SK-N-SH (cell line): ENCODE data around the gene MARCHF4.

Experiments
- EP300 ChIP-seq, 2 experiments: IDR thresholded peaks; 2 replicates each; pipeline versions ENCODE4 v1.4.0 to v1.6.1; 2012; ENCODE audit warnings: borderline replicate concordance in 1 of 2, low read depth in 1 of 2, low read length in 1 of 2
- EZH2phosphoT487 ChIP-seq: fragments of 200-600 bp; sonication (generic); IDR thresholded peaks from 2 replicates; pipeline ENCODE4 v1.6.1; 2017; ENCODE audit warnings: low read depth, mixed run types, mild to moderate bottlenecking, antibody characterized with exemption, moderate library complexity, borderline replicate concordance
- JUND ChIP-seq: IDR thresholded peaks from 2 replicates; pipeline ENCODE4 v1.4.0; 2012
- RAD21 ChIP-seq: IDR thresholded peaks from 2 replicates; pipeline ENCODE4 v1.6.1; 2012; ENCODE audit warnings: mild to moderate bottlenecking, low read length
- RFX5 ChIP-seq: IDR thresholded peaks from 2 replicates; pipeline ENCODE4 v1.6.1; 2012; ENCODE audit warnings: mild to moderate bottlenecking, improper control_type of control experiment, low read length
- RXRA ChIP-seq: IDR thresholded peaks from 2 replicates; pipeline ENCODE4 v1.4.0; 2012; ENCODE audit warnings: low read depth, mild to moderate bottlenecking, borderline replicate concordance
- TF ChIP-seq, protein P1 (sequence below): fragments of 200-600 bp; sonication (generic); IDR thresholded peaks from 2 replicates; pipeline ENCODE4 v1.6.1; 2017; ENCODE audit warnings: antibody characterized with exemption, mild to moderate bottlenecking, moderate library complexity
- TF ChIP-seq, protein P2 (sequence below): IDR thresholded peaks from 2 replicates; pipeline ENCODE4 v1.6.1; 2012; ENCODE audit warnings: mild to moderate bottlenecking, low read depth, low read length, moderate library complexity
- TF ChIP-seq, protein P3 (sequence below): IDR thresholded peaks from 2 replicates; pipeline ENCODE4 v1.4.0; 2012; ENCODE audit warnings: low read depth, borderline replicate concordance
- TF ChIP-seq, protein P4 (sequence below): IDR thresholded peaks from 2 replicates; pipeline ENCODE4 v1.4.0; 2012; ENCODE audit warnings: low read depth

DNA sequence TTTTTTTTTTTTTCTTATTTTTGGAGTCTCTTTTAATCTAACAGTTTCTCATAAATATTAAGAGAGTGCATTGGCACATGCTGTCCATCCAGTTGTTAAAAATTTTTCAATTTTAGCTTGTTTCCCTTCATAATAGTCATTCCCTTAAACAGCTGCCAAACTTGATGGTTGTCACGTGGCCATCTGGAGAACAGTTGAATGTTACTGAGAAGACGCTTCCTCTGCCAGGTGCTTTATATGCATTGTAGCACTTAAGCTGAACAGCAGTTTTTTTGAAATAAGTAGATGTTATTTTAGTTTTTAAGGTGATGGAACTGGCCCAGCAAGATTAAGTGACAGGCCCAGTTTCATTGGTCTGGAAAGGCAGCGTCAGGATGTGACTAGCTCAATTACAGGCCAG lies 43.3 kb upstream of the MARCHF4 start:
- TF ChIP-seq RFX5: no peak
- TF ChIP-seq, protein P1, sequence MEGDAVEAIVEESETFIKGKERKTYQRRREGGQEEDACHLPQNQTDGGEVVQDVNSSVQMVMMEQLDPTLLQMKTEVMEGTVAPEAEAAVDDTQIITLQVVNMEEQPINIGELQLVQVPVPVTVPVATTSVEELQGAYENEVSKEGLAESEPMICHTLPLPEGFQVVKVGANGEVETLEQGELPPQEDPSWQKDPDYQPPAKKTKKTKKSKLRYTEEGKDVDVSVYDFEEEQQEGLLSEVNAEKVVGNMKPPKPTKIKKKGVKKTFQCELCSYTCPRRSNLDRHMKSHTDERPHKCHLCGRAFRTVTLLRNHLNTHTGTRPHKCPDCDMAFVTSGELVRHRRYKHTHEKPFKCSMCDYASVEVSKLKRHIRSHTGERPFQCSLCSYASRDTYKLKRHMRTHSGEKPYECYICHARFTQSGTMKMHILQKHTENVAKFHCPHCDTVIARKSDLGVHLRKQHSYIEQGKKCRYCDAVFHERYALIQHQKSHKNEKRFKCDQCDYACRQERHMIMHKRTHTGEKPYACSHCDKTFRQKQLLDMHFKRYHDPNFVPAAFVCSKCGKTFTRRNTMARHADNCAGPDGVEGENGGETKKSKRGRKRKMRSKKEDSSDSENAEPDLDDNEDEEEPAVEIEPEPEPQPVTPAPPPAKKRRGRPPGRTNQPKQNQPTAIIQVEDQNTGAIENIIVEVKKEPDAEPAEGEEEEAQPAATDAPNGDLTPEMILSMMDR: no peak
- TF ChIP-seq, protein P2, sequence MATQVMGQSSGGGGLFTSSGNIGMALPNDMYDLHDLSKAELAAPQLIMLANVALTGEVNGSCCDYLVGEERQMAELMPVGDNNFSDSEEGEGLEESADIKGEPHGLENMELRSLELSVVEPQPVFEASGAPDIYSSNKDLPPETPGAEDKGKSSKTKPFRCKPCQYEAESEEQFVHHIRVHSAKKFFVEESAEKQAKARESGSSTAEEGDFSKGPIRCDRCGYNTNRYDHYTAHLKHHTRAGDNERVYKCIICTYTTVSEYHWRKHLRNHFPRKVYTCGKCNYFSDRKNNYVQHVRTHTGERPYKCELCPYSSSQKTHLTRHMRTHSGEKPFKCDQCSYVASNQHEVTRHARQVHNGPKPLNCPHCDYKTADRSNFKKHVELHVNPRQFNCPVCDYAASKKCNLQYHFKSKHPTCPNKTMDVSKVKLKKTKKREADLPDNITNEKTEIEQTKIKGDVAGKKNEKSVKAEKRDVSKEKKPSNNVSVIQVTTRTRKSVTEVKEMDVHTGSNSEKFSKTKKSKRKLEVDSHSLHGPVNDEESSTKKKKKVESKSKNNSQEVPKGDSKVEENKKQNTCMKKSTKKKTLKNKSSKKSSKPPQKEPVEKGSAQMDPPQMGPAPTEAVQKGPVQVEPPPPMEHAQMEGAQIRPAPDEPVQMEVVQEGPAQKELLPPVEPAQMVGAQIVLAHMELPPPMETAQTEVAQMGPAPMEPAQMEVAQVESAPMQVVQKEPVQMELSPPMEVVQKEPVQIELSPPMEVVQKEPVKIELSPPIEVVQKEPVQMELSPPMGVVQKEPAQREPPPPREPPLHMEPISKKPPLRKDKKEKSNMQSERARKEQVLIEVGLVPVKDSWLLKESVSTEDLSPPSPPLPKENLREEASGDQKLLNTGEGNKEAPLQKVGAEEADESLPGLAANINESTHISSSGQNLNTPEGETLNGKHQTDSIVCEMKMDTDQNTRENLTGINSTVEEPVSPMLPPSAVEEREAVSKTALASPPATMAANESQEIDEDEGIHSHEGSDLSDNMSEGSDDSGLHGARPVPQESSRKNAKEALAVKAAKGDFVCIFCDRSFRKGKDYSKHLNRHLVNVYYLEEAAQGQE: no peak
- TF ChIP-seq JUND: no peak
- no peak for TF ChIP-seq EZH2phosphoT487
- TF ChIP-seq, protein P3, sequence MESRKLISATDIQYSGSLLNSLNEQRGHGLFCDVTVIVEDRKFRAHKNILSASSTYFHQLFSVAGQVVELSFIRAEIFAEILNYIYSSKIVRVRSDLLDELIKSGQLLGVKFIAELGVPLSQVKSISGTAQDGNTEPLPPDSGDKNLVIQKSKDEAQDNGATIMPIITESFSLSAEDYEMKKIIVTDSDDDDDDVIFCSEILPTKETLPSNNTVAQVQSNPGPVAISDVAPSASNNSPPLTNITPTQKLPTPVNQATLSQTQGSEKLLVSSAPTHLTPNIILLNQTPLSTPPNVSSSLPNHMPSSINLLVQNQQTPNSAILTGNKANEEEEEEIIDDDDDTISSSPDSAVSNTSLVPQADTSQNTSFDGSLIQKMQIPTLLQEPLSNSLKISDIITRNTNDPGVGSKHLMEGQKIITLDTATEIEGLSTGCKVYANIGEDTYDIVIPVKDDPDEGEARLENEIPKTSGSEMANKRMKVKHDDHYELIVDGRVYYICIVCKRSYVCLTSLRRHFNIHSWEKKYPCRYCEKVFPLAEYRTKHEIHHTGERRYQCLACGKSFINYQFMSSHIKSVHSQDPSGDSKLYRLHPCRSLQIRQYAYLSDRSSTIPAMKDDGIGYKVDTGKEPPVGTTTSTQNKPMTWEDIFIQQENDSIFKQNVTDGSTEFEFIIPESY: no peak
- TF ChIP-seq EP300 (IDR thresholded peaks at IDR 0.05; ENCODE audit: borderline replicate concordance in 1 of 2, low read depth in 1 of 2, low read length in 1 of 2): no peak
- TF ChIP-seq RAD21: no peak
- TF ChIP-seq, protein P4, sequence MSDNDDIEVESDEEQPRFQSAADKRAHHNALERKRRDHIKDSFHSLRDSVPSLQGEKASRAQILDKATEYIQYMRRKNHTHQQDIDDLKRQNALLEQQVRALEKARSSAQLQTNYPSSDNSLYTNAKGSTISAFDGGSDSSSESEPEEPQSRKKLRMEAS: no peak
- TF ChIP-seq RXRA: no peak
